Tibial nerve (tissue), 4 donors: ENCODE measurements around the gene TTC1. TPM values are rescaled to one million over a fixed set of nuclear protein-coding genes. Genes with fewer than 3 reads are reported as not detected.
A peak's percentile ranks its signal among the peaks of the same experiment; 100 is the strongest.
"Not testable (repeated sequence)": the region's sequence is repeated elsewhere in the genome, so short reads cannot be mapped to it uniquely, and the experiment has no call there.

Experiments used
- DNase-seq, 2 donors: peaks; one replicate each; pipeline ENCODE4 v3.0.0-alpha.2; 2019; ENCODE audit warnings: low spot score in 2 of 2
- H3K27ac ChIP-seq, 4 donors: fragments of 200-600 bp; sonication (generic) in 3 of 4; one replicate each; pipeline ENCODE4 v1.5.1; 2017 to 2019; ENCODE audit warnings: mild to moderate bottlenecking in 1 of 4
- H3K27me3 ChIP-seq, 2 donors: fragments of 200-600 bp; sonication (generic) in 1 of 2; one replicate each; pipeline versions ENCODE4 v1.5.1 to v1.6.0; 2017 to 2019
- H3K36me3 ChIP-seq, 3 donors: fragments of 200-600 bp; sonication (generic); one replicate each; pipeline ENCODE4 v1.5.1; 2018 to 2019
- H3K4me1 ChIP-seq, 4 donors: fragments of 200-600 bp; sonication (generic) in 3 of 4; one replicate each; pipeline ENCODE4 v1.5.1; 2017 to 2019
- H3K4me3 ChIP-seq, 4 donors: fragments of 200-600 bp; sonication (generic) in 3 of 4; one replicate each; pipeline ENCODE4 v1.5.1; 2017 to 2019; ENCODE audit warnings: mild to moderate bottlenecking in 1 of 4, moderate library complexity in 1 of 4
- H3K9me3 ChIP-seq, 4 donors: fragments of 200-600 bp; sonication (generic) in 3 of 4; one replicate each; pipeline ENCODE4 v1.5.1; 2017 to 2019
- EP300 ChIP-seq, 2 donors: sonication (generic); formaldehyde crosslinking; IDR thresholded peaks; one replicate each; pipeline ENCODE4 v1.6.1; 2017; ENCODE audit warnings: antibody characterized with exemption in 2 of 2, mild to moderate bottlenecking in 1 of 2
- POLR2A ChIP-seq, 2 donors: fragments of 450-650 bp; IDR thresholded peaks; one replicate each; pipeline ENCODE4 v1.6.1; 2017; ENCODE audit warnings: antibody characterized with exemption in 2 of 2, mild to moderate bottlenecking in 2 of 2, moderate library complexity in 2 of 2
- WGBS, 2 donors: methylation state at CpG; one replicate each; pipeline ENCODE4 v1.1.5; 2018; 5-methylcytosine and 5-hydroxymethylcytosine counted together
- total RNA-seq, 4 donors: library from RNA; depleted of rRNA; stranded (reverse); fragments of >200 nt; gene quantifications; one replicate each; pipeline ENCODE4 v1.1.0, GENCODE V29; 2016
- TF ChIP-seq, protein P1 (sequence below), 5 experiments: fragments of 200-600 bp in 3 of 5; fragments of 450-650 bp in 2 of 5; sonication (generic) in 3 of 5; IDR thresholded peaks; one replicate each; pipeline ENCODE4 v1.5.1; 2016 to 2019; ENCODE audit warnings: antibody characterized with exemption in 5 of 5, mild to moderate bottlenecking in 3 of 5, moderate library complexity in 2 of 5

The TTC1 gene
- total RNA-seq, 4 donors from 2014 or later, result 27.6 to 40.4 (median 36.9) TPM

DNA sequence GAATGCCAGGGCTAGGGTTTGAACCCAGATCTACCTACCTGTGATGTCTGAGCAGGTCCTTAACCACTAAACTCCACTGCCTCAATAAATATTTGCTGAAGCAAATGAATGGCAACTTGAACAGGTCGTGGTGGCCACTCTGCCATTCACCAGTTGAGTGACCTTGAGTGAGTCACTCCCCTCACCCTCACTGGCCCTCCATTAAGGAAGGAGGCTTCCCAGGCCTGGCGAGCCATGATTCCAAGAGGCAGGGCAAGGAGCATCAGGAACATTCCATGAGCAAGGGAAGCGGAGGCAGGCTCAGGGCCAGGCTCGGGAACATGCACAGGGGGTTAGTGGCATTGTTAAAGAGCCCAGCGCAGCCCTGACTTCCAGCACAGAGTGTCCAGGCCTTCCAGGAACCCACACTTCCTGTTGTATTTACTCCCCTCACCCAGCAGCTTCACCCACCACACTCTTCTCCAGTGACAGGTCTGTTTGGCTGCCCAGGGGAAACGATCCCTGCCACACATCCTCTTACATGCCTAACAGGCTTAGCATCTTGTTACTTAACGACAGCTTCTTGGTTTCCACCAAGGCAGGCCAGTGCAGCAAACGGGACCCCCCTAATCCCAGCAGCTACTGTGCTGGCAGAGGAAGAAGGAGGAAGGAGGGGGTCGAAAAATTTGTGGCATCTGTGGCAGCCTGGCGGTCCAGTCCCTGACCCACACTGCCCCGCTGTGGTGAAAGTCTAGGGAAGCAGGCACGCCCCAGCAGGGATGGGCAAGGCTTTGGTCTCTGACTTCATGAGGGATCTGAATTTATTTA is 43.7 kb upstream of the TTC1 start:
- H3K27ac ChIP-seq, result no peak overlapping the region
- H3K4me3 ChIP-seq, result no peak overlapping the region
- H3K9me3 ChIP-seq, result no peaks in the 10 kb centered on the region
- TF ChIP-seq EP300 (IDR thresholded peaks at IDR 0.05), result no peak
- TF ChIP-seq, protein P1, sequence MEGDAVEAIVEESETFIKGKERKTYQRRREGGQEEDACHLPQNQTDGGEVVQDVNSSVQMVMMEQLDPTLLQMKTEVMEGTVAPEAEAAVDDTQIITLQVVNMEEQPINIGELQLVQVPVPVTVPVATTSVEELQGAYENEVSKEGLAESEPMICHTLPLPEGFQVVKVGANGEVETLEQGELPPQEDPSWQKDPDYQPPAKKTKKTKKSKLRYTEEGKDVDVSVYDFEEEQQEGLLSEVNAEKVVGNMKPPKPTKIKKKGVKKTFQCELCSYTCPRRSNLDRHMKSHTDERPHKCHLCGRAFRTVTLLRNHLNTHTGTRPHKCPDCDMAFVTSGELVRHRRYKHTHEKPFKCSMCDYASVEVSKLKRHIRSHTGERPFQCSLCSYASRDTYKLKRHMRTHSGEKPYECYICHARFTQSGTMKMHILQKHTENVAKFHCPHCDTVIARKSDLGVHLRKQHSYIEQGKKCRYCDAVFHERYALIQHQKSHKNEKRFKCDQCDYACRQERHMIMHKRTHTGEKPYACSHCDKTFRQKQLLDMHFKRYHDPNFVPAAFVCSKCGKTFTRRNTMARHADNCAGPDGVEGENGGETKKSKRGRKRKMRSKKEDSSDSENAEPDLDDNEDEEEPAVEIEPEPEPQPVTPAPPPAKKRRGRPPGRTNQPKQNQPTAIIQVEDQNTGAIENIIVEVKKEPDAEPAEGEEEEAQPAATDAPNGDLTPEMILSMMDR (IDR thresholded peaks at IDR 0.05), result peak; percentile 27 to 41 (median 30)
- H3K4me1 ChIP-seq, result peaks cover 0 to 3% (median 0%) of the 10 kb centered on the region in 4 donors
- H3K36me3 ChIP-seq, result no peaks in the 10 kb centered on the region
- 40 to 54% methylated on average over 12 of the region's 12 CpGs for WGBS, 2 donors
- peak in 1 of 2 donors; percentile 21 for DNase-seq
- H3K27me3 ChIP-seq, result peaks cover 0 to 13% of the 10 kb centered on the region in 2 donors

DNA sequence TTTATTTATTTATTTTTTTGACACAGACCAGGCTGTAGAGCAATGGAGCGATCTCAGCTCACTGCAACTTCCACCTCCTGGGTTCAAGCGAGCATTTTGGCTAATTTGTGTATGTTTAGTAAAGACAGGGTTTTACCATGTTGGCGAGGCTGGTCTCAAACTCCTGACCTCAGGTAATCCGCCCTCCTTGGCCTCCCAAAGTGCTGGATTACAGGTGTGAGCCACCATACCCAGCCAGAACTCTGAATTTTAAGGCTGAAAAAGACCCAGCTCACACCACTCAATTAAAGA is 43.2 kb upstream of the TTC1 start:
- not testable (repeated sequence) for DNase-seq, H3K9me3 ChIP-seq, H3K27ac ChIP-seq, H3K4me3 ChIP-seq, H3K4me1 ChIP-seq, H3K36me3 ChIP-seq
- 71 to 75% methylated on average over 4 of the region's 4 CpGs for WGBS, 2 donors
- H3K27me3 ChIP-seq, result peaks cover 0 to 19% of the 10 kb centered on the region in 2 donors
- TF ChIP-seq, protein P1 (IDR thresholded peaks at IDR 0.05), result peak in 1 of 5 experiments; percentile 4

DNA sequence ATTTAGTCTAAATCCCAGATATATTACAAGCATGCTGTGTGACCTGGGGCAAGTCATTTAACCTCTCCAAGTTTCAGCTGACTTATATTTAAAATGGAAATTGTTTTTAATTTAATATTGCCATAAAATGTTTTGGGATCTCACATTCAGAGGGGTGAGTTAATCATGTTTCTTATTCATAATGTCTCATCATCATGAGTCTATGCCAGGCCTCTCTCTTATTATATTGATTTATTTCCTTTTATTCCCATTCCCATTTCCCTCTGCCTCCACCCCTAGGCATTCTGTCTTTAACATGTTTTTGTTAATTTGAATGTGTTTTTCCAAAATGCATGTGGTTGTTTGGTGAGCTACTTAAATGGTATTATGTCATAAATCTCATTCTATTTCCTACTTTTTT is 39.0 kb upstream of the TTC1 start:
- Histone ChIP-seq H3K4me1 (peaks cover 0 to 12% (median 2%) of the 10 kb centered on the region in 4 donors), H3K4me3 (no peak overlapping the region), H3K9me3 (no peaks in the 10 kb centered on the region), H3K27me3 (peaks cover 0 to 41% of the 10 kb centered on the region in 2 donors), H3K27ac (no peak overlapping the region), H3K36me3 (no peaks in the 10 kb centered on the region)
- DNase-seq, result no peak
- TF ChIP-seq EP300 (IDR thresholded peaks at IDR 0.05) (no peak), POLR2A (IDR thresholded peaks at IDR 0.05) (no peak)
- TF ChIP-seq, protein P1 (IDR thresholded peaks at IDR 0.05), result no peak

DNA sequence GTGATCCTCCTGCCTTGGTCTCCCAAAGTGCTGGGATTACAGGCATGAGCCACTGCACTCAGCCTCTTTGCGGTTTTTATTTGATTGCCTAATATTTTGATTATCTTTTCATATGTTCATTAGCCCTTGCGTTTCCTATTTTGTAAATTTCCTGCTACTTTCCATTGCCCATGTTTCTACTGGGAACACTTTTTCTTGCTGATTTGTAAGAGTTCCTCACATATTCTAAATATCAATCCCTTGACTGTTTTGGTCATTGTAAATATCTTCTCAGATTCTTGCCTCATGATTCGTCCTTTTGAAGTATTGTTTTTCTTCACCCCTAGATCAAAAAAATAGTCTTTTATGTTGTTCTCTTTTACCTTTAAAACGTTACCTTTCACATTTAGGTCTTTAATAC is 37.9 kb upstream of the TTC1 start:
- Histone ChIP-seq H3K9me3 (no peaks in the 10 kb centered on the region), H3K27ac (no peak overlapping the region), H3K27me3 (peaks cover 0 to 35% of the 10 kb centered on the region in 2 donors), H3K4me1 (peaks cover 0 to 9% (median 2%) of the 10 kb centered on the region in 4 donors), H3K36me3 (no peaks in the 10 kb centered on the region), H3K4me3 (no peak overlapping the region)
- WGBS, 2 donors, result 71 to 85% methylated on average over 4 of the region's 4 CpGs
- TF ChIP-seq POLR2A (IDR thresholded peaks at IDR 0.05) (no peak), EP300 (IDR thresholded peaks at IDR 0.05) (no peak)
- TF ChIP-seq, protein P1 (IDR thresholded peaks at IDR 0.05), result no peak
- no peak for DNase-seq

DNA sequence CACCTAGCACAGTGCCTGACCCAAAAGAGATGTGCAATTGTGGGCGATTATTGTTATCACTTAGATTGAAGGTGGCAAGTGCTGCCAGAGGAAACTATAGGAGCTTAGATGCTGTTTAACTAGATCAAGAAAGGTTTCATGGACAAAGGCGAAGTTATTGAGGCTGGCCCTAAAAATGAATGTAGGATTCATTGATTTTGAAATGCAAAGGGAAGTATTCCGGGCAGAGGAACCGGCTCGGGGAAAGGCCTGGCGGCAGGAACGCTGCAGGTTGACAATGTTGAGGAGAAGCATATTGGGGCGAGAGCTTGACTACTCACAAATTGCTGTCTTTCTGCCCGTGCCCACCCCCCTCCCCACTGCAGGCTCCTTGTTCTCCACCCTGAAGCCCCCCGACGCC is 37.4 kb upstream of the TTC1 start:
- Histone ChIP-seq H3K36me3 (no peaks in the 10 kb centered on the region), H3K4me1 (peaks cover 0 to 9% (median 2%) of the 10 kb centered on the region in 4 donors), H3K9me3 (no peaks in the 10 kb centered on the region), H3K4me3 (no peak overlapping the region), H3K27ac (no peak overlapping the region), H3K27me3 (peaks cover 0 to 30% of the 10 kb centered on the region in 2 donors)
- DNase-seq, result no peak
- TF ChIP-seq EP300 (IDR thresholded peaks at IDR 0.05) (no peak), POLR2A (IDR thresholded peaks at IDR 0.05) (no peak)
- TF ChIP-seq, protein P1 (IDR thresholded peaks at IDR 0.05), result no peak
- 31 to 36% methylated on average over 11 of the region's 11 CpGs for WGBS, 2 donors
